SK-N-MC (cell line): ENCODE measurements around the gene KIAA1958.
A peak's percentile ranks its signal among the peaks of the same experiment; 100 is the strongest.

Source experiments
- DNase-seq: peaks from one replicate; pipeline ENCODE4 v3.0.0-alpha.2; 2011; ENCODE audit warnings: low read depth, low spot score
- H3K27ac ChIP-seq: fragments of 200-600 bp; sonication (generic); 2 replicates; pipeline ENCODE4 v1.5.1; 2016; ENCODE audit warnings: mixed run types
- H3K36me3 ChIP-seq: fragments of 200-600 bp; sonication (generic); 2 replicates; pipeline ENCODE4 v1.6.1; 2017; ENCODE audit warnings: antibody characterized with exemption, low read length, mixed read lengths; ENCODE audit not compliant: insufficient read depth
- H3K4me3 ChIP-seq: fragments of 200-600 bp; sonication (generic); 2 replicates; pipeline ENCODE4 v1.5.1; 2016
- H3K9ac ChIP-seq: fragments of 200-600 bp; sonication (generic); 2 replicates; pipeline ENCODE4 v1.8.0; 2017; ENCODE audit warnings: mixed run types, mixed read lengths; ENCODE audit not compliant: insufficient read length
- H3K9me3 ChIP-seq: fragments of 200-600 bp; sonication (generic); 2 replicates; pipeline ENCODE4 v1.6.1; 2017; ENCODE audit warnings: low read depth, mild to moderate bottlenecking, antibody characterized with exemption, low read length, moderate library complexity, mixed read lengths
- EZH2 ChIP-seq: fragments of 200-600 bp; sonication (generic); IDR thresholded peaks from one replicate; pipeline ENCODE4 v1.6.1; 2017; ENCODE audit warnings: antibody characterized with exemption
- FOXP2 ChIP-seq: optimal IDR thresholded peaks from 2 replicates; pipeline ENCODE3; 2011; ENCODE audit warnings: mild to moderate bottlenecking, moderate library complexity; ENCODE audit not compliant: insufficient read depth; ENCODE audit errors: extremely low read length, control extremely low read depth
- POLR2AphosphoS5 ChIP-seq: IDR thresholded peaks from 2 replicates; pipeline ENCODE4 v1.6.1; 2012; ENCODE audit warnings: mild to moderate bottlenecking, low read depth, low read length, borderline replicate concordance

KIAA1958 gene

DNA sequence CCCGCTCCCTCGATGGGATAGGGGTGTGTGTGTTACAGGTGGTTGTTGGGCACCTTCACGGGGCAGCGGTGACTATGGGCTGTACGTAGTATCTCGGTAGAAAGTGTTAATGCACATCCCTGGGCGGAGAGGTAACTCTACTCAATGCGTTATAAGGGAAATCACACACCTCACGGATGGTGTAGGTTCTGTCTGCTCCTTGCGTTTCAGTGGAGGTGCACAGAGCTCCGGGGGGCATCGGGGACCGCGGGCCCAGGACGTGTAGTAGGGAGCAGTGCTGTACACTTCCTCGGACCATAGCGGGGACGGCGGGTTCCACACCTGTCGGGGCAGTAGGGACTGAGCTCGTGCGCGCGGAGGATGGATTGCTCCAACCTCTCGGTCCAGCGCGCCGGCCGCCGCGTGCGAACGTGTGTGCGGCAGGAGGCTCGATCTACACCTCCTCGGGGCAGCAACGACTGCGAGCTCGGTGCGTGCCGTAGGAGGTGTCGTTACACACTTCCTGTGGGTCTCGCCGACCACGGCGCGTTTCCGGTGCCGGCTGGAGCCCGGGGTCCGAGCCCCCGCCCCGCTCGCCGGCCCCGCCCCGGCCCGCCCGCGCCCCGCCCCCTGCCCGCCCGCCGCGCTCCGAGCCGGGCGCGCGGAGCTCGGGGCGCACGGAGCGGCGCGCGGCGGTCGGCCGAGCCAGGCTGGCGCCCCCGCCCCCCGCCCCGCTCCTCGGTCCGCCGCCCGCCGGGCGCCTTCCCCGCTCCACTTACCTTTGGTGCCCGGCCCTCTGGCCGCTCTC is at the start of gene KIAA1958:
KIAA1958 (plus strand) TSS at position 607 of the 787 bp plus-strand sequence. CDS start 87,254 bp downstream, outside the sequence.
- no peak for DNase-seq
- peak within 1 kb of the TSS; percentile 81; the same call in 1 of the 2 replicates for H3K27ac ChIP-seq
- peaks cover 6% of the 10 kb centered on the region; the same call in 1 of the 2 replicates for H3K36me3 ChIP-seq
- peak within 1 kb of the TSS; percentile 95 for H3K4me3 ChIP-seq
- no peak for TF ChIP-seq EZH2
- TF ChIP-seq FOXP2, result peak; percentile 14
- peak; percentile 98 for TF ChIP-seq POLR2AphosphoS5
- H3K9ac ChIP-seq, result peak within 1 kb of the TSS; percentile 86
- H3K9me3 ChIP-seq, result no peaks in the 10 kb centered on the region

GRCh38 chr9:112437406-112437805 is 49.2 kb upstream of the KIAA1958 start:
- Histone ChIP-seq H3K27ac (no peak overlapping the region), H3K9ac (no peak overlapping the region), H3K4me3 (no peak overlapping the region), H3K9me3 (no peaks in the 10 kb centered on the region), H3K36me3 (no peaks in the 10 kb centered on the region)
- TF ChIP-seq EZH2 (no peak), POLR2AphosphoS5 (no peak), FOXP2 (no peak)
- DNase-seq, result no peak

- H3K36me3 ChIP-seq, result no peaks in the 10 kb centered on the region
- 0 out of 2 replicates have a peak overlapping the region, but pooled peaks have one; percentile 34 for H3K27ac ChIP-seq
- no peak overlapping the region for H3K9ac ChIP-seq
- TF ChIP-seq POLR2AphosphoS5, result no peak
- no peak for TF ChIP-seq FOXP2
- TF ChIP-seq EZH2, result no peak
- no peaks in the 10 kb centered on the region for H3K9me3 ChIP-seq
- no peak for DNase-seq
- H3K4me3 ChIP-seq, result no peak overlapping the region
Observed at GRCh38 chr9:112439171-112439570, 47.5 kb upstream of the KIAA1958 start.

- Histone ChIP-seq H3K27ac (peak overlapping the region; percentile 34; the same call in 1 of the 2 replicates), H3K4me3 (no peak overlapping the region), H3K9me3 (no peaks in the 10 kb centered on the region), H3K9ac (no peak overlapping the region), H3K36me3 (no peaks in the 10 kb centered on the region)
- TF ChIP-seq FOXP2 (no peak), POLR2AphosphoS5 (no peak), EZH2 (no peak)
- DNase-seq, result peak; percentile 52
Observed at GRCh38 chr9:112439825-112440224, 46.8 kb upstream of the KIAA1958 start.

- Histone ChIP-seq H3K9me3 (no peaks in the 10 kb centered on the region), H3K4me3 (no peak overlapping the region), H3K27ac (no peak overlapping the region), H3K36me3 (no peaks in the 10 kb centered on the region), H3K9ac (no peak overlapping the region)
- DNase-seq, result no peak
- TF ChIP-seq FOXP2 (no peak), EZH2 (no peak), POLR2AphosphoS5 (no peak)
Observed at GRCh38 chr9:112443200-112443599, 43.4 kb upstream of the KIAA1958 start.

DNA sequence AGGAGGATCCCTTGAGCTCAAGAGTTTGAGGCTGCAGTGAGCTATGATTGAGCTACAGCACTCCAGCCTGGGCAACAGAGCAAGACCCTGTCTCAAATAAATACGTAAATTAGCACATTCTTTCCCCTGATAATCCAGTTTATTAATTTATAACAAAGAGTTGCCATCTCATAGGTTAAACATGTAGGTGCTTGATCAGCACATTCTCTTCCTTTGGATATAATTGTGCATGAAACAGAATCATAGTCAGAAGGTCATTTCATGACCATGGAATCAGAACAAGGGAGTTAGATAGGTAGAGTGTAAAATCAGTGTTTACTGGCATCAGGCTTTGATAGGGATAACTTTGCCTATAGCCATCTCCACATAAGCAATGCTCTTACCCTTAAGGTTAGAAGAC is 43.0 kb upstream of the KIAA1958 start:
- TF ChIP-seq EZH2 (no peak), FOXP2 (no peak), POLR2AphosphoS5 (no peak)
- Histone ChIP-seq H3K9me3 (no peaks in the 10 kb centered on the region), H3K27ac (no peak overlapping the region), H3K9ac (no peak overlapping the region), H3K36me3 (no peaks in the 10 kb centered on the region), H3K4me3 (no peak overlapping the region)
- DNase-seq, result no peak

DNA sequence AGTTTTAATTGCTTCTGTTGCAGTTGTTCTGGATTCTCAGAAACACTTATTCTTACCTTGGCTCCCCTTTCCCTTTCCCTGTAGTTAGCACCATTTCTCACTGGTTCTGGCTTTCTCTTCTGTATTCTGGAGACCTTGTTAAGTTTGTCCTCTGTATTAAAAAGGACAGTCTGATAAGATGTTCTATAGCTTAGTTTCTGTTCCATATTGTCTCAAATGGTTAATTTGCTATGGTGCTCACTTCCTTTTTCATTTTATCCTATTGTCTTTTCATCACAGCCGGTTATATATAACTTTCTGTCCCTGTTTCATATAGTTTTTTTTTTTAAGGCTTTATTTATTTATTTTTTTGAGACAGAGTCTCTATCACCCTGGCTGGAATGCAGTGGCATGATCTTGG is 41.4 kb upstream of the KIAA1958 start:
- H3K4me3 ChIP-seq, result no peak overlapping the region
- H3K36me3 ChIP-seq, result no peaks in the 10 kb centered on the region
- no peaks in the 10 kb centered on the region for H3K9me3 ChIP-seq
- DNase-seq, result no peak
- H3K27ac ChIP-seq, result no peak overlapping the region
- H3K9ac ChIP-seq, result no peak overlapping the region
- TF ChIP-seq POLR2AphosphoS5 (no peak), FOXP2 (no peak), EZH2 (no peak)

DNA sequence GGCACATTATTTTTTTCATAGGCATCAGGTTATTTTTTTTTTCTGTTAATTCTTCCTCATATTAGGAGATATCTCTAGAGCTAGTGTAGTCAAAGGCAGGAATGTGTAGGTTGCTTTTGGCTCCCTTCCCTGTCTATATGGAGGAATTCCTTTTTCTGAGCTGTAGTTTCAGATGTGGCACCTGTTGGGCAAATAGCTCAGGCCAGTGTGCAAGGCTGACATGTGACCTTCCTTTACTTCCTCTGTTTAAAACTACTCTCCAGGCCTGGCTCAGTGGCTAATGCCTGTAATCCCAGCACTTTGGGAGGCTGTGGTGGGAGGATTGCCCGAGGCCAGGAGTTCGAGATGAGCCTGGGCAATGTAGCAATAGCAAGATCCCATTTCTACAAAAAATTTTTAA is 40.5 kb upstream of the KIAA1958 start:
- no peak for DNase-seq
- TF ChIP-seq POLR2AphosphoS5 (no peak), EZH2 (no peak), FOXP2 (no peak)
- Histone ChIP-seq H3K27ac (no peak overlapping the region), H3K36me3 (no peaks in the 10 kb centered on the region), H3K9me3 (no peaks in the 10 kb centered on the region), H3K4me3 (no peak overlapping the region), H3K9ac (no peak overlapping the region)
